H9 (cell line): ENCODE measurements around the gene TMEM248. TPM values are rescaled to one million over a fixed set of nuclear protein-coding genes. Genes with fewer than 3 reads are reported as not detected.
A peak's percentile ranks its signal among the peaks of the same experiment; 100 is the strongest.

Experiments
- DNase-seq: peaks from one replicate; pipeline ENCODE4 v3.0.0-alpha.2; 2017
- H2AFZ ChIP-seq: one replicate; pipeline ENCODE4 v1.6.1; 2013; ENCODE audit warnings: mild to moderate bottlenecking, low read length, control low read depth, moderate library complexity
- H2AK5ac ChIP-seq: 2 replicates; pipeline ENCODE4 v1.6.1; 2013; ENCODE audit warnings: low read length, control low read depth, mixed read lengths; ENCODE audit not compliant: insufficient read length
- H2BK120ac ChIP-seq: one replicate; pipeline ENCODE4 v1.6.1; 2013; ENCODE audit warnings: low read depth, mild to moderate bottlenecking, low read length, control low read depth, inconsistent platforms; ENCODE audit not compliant: poor library complexity, severe bottlenecking
- H2BK12ac ChIP-seq: 2 replicates; pipeline ENCODE4 v1.6.1; 2013; ENCODE audit warnings: low read length, control low read depth, mixed read lengths, low read depth; ENCODE audit not compliant: insufficient read length
- H2BK15ac ChIP-seq: 2 replicates; pipeline ENCODE4 v1.6.1; 2013; ENCODE audit warnings: low read depth, low read length, control low read depth
- H2BK20ac ChIP-seq: one replicate; pipeline ENCODE4 v1.6.1; 2013; ENCODE audit warnings: low read depth, mild to moderate bottlenecking, low read length, control low read depth, inconsistent platforms; ENCODE audit not compliant: poor library complexity, severe bottlenecking
- H2BK5ac ChIP-seq: 2 replicates; pipeline ENCODE4 v1.6.1; 2013; ENCODE audit warnings: low read length, control low read depth, mixed read lengths; ENCODE audit not compliant: insufficient read length
- H3K14ac ChIP-seq: 2 replicates; pipeline ENCODE4 v1.6.1; 2013; ENCODE audit warnings: low read length, control low read depth; ENCODE audit not compliant: insufficient read depth
- H3K18ac ChIP-seq: 2 replicates; pipeline ENCODE4 v1.6.1; 2013; ENCODE audit warnings: low read depth, mild to moderate bottlenecking, mixed read lengths, low read length, control low read depth; ENCODE audit not compliant: insufficient read length
- H3K23ac ChIP-seq: 2 replicates; pipeline ENCODE4 v1.6.1; 2013; ENCODE audit warnings: low read length, control low read depth, mixed read lengths, low read depth; ENCODE audit not compliant: insufficient read length
- H3K23me2 ChIP-seq: 2 replicates; pipeline ENCODE4 v1.6.1; 2013; ENCODE audit warnings: low read depth, mild to moderate bottlenecking, mixed read lengths, low read length, control low read depth; ENCODE audit not compliant: insufficient read length, poor library complexity, severe bottlenecking
- H3K27ac ChIP-seq: 2 replicates; pipeline ENCODE4 v1.5.1; 2013; ENCODE audit warnings: low read length, control low read depth, mixed read lengths, low read depth; ENCODE audit not compliant: insufficient read length
- H3K27me3 ChIP-seq: 2 replicates; pipeline ENCODE4 v1.6.1; 2013; ENCODE audit warnings: low read length, control low read depth, inconsistent platforms; ENCODE audit not compliant: insufficient read depth
- H3K4ac ChIP-seq: 2 replicates; pipeline ENCODE4 v1.6.1; 2013; ENCODE audit warnings: low read depth, mild to moderate bottlenecking, control low read depth, inconsistent platforms, low read length, moderate library complexity
- H3K4me1 ChIP-seq: 2 replicates; pipeline ENCODE4 v1.6.1; 2013; ENCODE audit warnings: low read length, control low read depth, inconsistent platforms; ENCODE audit not compliant: insufficient read depth
- H3K4me2 ChIP-seq: 2 replicates; pipeline ENCODE4 v1.6.1; 2013; ENCODE audit warnings: low read length, control low read depth, mixed read lengths; ENCODE audit not compliant: insufficient read length, insufficient read depth
- H3K56ac ChIP-seq: 2 replicates; pipeline ENCODE4 v1.6.1; 2013; ENCODE audit warnings: low read depth, mild to moderate bottlenecking, mixed read lengths, low read length, control low read depth; ENCODE audit not compliant: insufficient read length
- H3K79me1 ChIP-seq: 2 replicates; pipeline ENCODE4 v1.6.1; 2013; ENCODE audit warnings: low read depth, mild to moderate bottlenecking, moderate library complexity, low read length, control low read depth, inconsistent platforms; ENCODE audit not compliant: insufficient read depth, poor library complexity, severe bottlenecking
- H3K79me2 ChIP-seq: 2 replicates; pipeline ENCODE4 v1.6.1; 2013; ENCODE audit warnings: low read length, control low read depth, inconsistent platforms; ENCODE audit not compliant: insufficient read depth
- H3K9ac ChIP-seq: 2 replicates; pipeline ENCODE4 v1.6.1; 2013; ENCODE audit warnings: low read length, control low read depth, mixed read lengths; ENCODE audit not compliant: insufficient read length; ENCODE audit errors: extremely low read depth
- H3K9me3 ChIP-seq: one replicate; pipeline ENCODE4 v1.6.1; 2013; ENCODE audit warnings: low read depth, low read length, inconsistent platforms; ENCODE audit not compliant: control insufficient read depth
- H3T11ph ChIP-seq: one replicate; pipeline ENCODE4 v1.6.1; 2013; ENCODE audit warnings: mild to moderate bottlenecking, low read length, control low read depth, inconsistent platforms
- H4K20me1 ChIP-seq: one replicate; pipeline ENCODE4 v1.6.1; 2013; ENCODE audit not compliant: control insufficient read depth, insufficient read length, insufficient read depth
- H4K5ac ChIP-seq: 2 replicates; pipeline ENCODE4 v1.6.1; 2013; ENCODE audit warnings: low read depth, mild to moderate bottlenecking, mixed read lengths, low read length, control low read depth; ENCODE audit not compliant: insufficient read length
- H4K8ac ChIP-seq: replicated peaks from 2 replicates; pipeline ENCODE4 v1.6.1; 2013; ENCODE audit warnings: low read length, control low read depth, mixed read lengths, low read depth; ENCODE audit not compliant: insufficient read length
- H4K91ac ChIP-seq: 2 replicates; pipeline ENCODE4 v1.6.1; 2013; ENCODE audit warnings: low read depth, mild to moderate bottlenecking, moderate library complexity, mixed read lengths, low read length, control low read depth; ENCODE audit not compliant: insufficient read length
- H3K27ac Mint-ChIP-seq, 3 experiments: 2 replicates in 2 of 3; 3 replicates in 1 of 3; pipeline ENCODE4 v1.8.0; 2020 to 2021; ENCODE audit warnings: mixed read lengths in 3 of 3, mild to moderate bottlenecking in 1 of 3, moderate library complexity in 1 of 3
- H3K27me3 Mint-ChIP-seq: 2 replicates; pipeline ENCODE4 v1.8.0; 2021; ENCODE audit warnings: low read depth, mild to moderate bottlenecking, moderate library complexity, mixed read lengths
- H3K36me3 Mint-ChIP-seq, 3 experiments: 2 replicates in 2 of 3; 3 replicates in 1 of 3; pipeline ENCODE4 v1.8.0; 2020 to 2021; ENCODE audit warnings: low read depth in 3 of 3, mixed read lengths in 3 of 3; ENCODE audit not compliant: insufficient read depth in 1 of 3
- H3K4me1 Mint-ChIP-seq, 2 experiments: 2 replicates each; pipeline ENCODE4 v1.8.0; 2020; ENCODE audit warnings: mixed read lengths in 2 of 2
- H3K4me3 Mint-ChIP-seq, 2 experiments: 2 replicates in 1 of 2; 3 replicates in 1 of 2; pipeline ENCODE4 v1.8.0; 2020 to 2021; ENCODE audit warnings: mild to moderate bottlenecking in 2 of 2, mixed read lengths in 2 of 2, moderate library complexity in 1 of 2
- H3K9me3 Mint-ChIP-seq, 2 experiments: 2 replicates in 1 of 2; 3 replicates in 1 of 2; pipeline ENCODE4 v1.8.0; 2020; ENCODE audit warnings: mild to moderate bottlenecking in 2 of 2, mixed read lengths in 2 of 2, moderate library complexity in 1 of 2
- CTCF ChIP-seq: fragments of 200-600 bp; sonication (generic); conservative IDR thresholded peaks from 3 replicates; pipeline ENCODE4 v1.8.0; 2021; ENCODE audit warnings: antibody characterized with exemption, mild to moderate bottlenecking
- WGBS: extraction: QIAGEN DNeasy Blood & Tissue Kit; methylation state at CpG from one replicate; pipeline ENCODE4 v1.1.7; 2013; ENCODE audit warnings: missing lambda C conversion rate, low lambda C conversion rate, mixed read lengths; ENCODE audit not compliant: insufficient read length; ENCODE audit errors: extremely low coverage; 5-methylcytosine and 5-hydroxymethylcytosine counted together
- total RNA-seq: library from RNA; stranded (reverse); gene quantifications from 2 replicates; pipeline ENCODE4 v1.2.1, GENCODE V29; 2021

The TMEM248 gene
- total RNA-seq, 1 experiment from 2014 or later, result 74.2 TPM

- Histone ChIP-seq H4K91ac (no peak overlapping the region), H3K56ac (no peak overlapping the region), H3K9me3 (no peaks in the 10 kb centered on the region), H4K5ac (no peak overlapping the region), H3T11ph (no peak overlapping the region), H4K20me1 (no peaks in the 10 kb centered on the region), H3K4me1 (no peaks in the 10 kb centered on the region), H3K79me1 (no peaks in the 10 kb centered on the region), H3K23ac (no peak overlapping the region), H2BK5ac (no peak overlapping the region), H3K79me2 (no peaks in the 10 kb centered on the region), H2BK12ac (no peak overlapping the region), H2BK15ac (no peak overlapping the region), H2BK120ac (no peak overlapping the region), H3K23me2 (no peaks in the 10 kb centered on the region), H3K27me3 (no peaks in the 10 kb centered on the region), H3K4me2 (no peak overlapping the region), H4K8ac (no peak overlapping the region), H2BK20ac (no peak overlapping the region), H3K9ac (no peak overlapping the region), H2AK5ac (no peak overlapping the region), H3K14ac (no peak overlapping the region), H3K4ac (no peak overlapping the region), H3K27ac (no peak overlapping the region), H3K18ac (no peak overlapping the region), H2AFZ (no peak overlapping the region)
- WGBS, result no CpG with 5 or more reads among the region's 7 CpGs
- no peaks in the 10 kb centered on the region for H3K27me3 Mint-ChIP-seq
- TF ChIP-seq CTCF, result no peak
- peak overlapping the region in 2 of 3 experiments; percentile 24 to 94; a peak in 4 of 7 replicates for H3K27ac Mint-ChIP-seq
- DNase-seq, result no peak
- peaks cover 4 to 10% of the 10 kb centered on the region in 2 experiments for H3K4me1 Mint-ChIP-seq
- H3K9me3 Mint-ChIP-seq, result no peaks in the 10 kb centered on the region
- peaks cover 0 to 16% (median 14%) of the 10 kb centered on the region in 3 experiments; a peak in 5 of 7 replicates for H3K36me3 Mint-ChIP-seq
- H3K4me3 Mint-ChIP-seq, result no peak overlapping the region
Observed at GRCh38 chr7:66899552-66900280, 21.3 kb upstream of the TMEM248 start.
